Thyroid gland (tissue), 4 donors: ENCODE results near the gene GABPA. TPM values are rescaled to one million over a fixed set of nuclear protein-coding genes. Genes with fewer than 3 reads are reported as not detected.
"Not testable (repeated sequence)": the region's sequence is repeated elsewhere in the genome, so short reads cannot be mapped to it uniquely, and the experiment has no call there.

ENCODE experiments used
- DNase-seq, 2 donors: peaks; one replicate each; pipeline ENCODE4 v3.0.0-alpha.2; 2019
- H3K27ac ChIP-seq, 3 donors: fragments of 200-600 bp; sonication (generic); 1 replicate in 2 of 3; 2 replicates in 1 of 3; pipeline ENCODE4 v1.5.1; 2016 to 2019; ENCODE audit warnings: mild to moderate bottlenecking in 1 of 3, moderate library complexity in 1 of 3
- H3K27me3 ChIP-seq: fragments of 200-600 bp; sonication (generic); one replicate; pipeline ENCODE4 v1.5.1; 2019
- H3K36me3 ChIP-seq, 2 donors: fragments of 200-600 bp; sonication (generic); one replicate each; pipeline ENCODE4 v1.5.1; 2016 to 2019
- H3K4me1 ChIP-seq, 2 donors: fragments of 200-600 bp; sonication (generic); one replicate each; pipeline ENCODE4 v1.5.1; 2017 to 2019
- H3K4me3 ChIP-seq, 3 donors: fragments of 200-600 bp; sonication (generic); replicated peaks in 1 of 3; 1 replicate in 2 of 3; 2 replicates in 1 of 3; pipeline ENCODE4 v1.5.1; 2016; ENCODE audit warnings: mild to moderate bottlenecking in 1 of 3
- H3K9me3 ChIP-seq: fragments of 200-600 bp; sonication (generic); one replicate; pipeline ENCODE4 v1.5.1; 2017
- CTCF ChIP-seq, 6 experiments: fragments of 200-600 bp in 3 of 6; fragments of 450-650 bp in 3 of 6; sonication (generic) in 3 of 6; IDR thresholded peaks; one replicate each; pipeline ENCODE4 v1.5.1; 2016 to 2019; ENCODE audit warnings: antibody characterized with exemption in 6 of 6, mild to moderate bottlenecking in 2 of 6, inconsistent platforms in 1 of 6, moderate library complexity in 1 of 6
- POLR2A ChIP-seq, 2 donors: fragments of 450-650 bp; IDR thresholded peaks; one replicate each; pipeline ENCODE4 v1.6.1; 2017; ENCODE audit warnings: antibody characterized with exemption in 2 of 2, mild to moderate bottlenecking in 2 of 2, moderate library complexity in 1 of 2
- WGBS, 2 donors: methylation state at CpG; one replicate each; pipeline ENCODE4 v1.1.5; 2017; 5-methylcytosine and 5-hydroxymethylcytosine counted together
- intact Hi-C: fragments of 100-400 bp; cut with DNase I; formaldehyde crosslinking; loops from one replicate; pipeline ENCODE4 v1.15.1; 2023
- total RNA-seq, 4 donors: library from RNA; depleted of rRNA; stranded (reverse); fragments of >200 nt; gene quantifications; one replicate each; pipeline ENCODE4 v1.2.3, GENCODE V29; 2016

GABPA gene
- total RNA-seq, 4 donors from 2014 or later, result 37.3 to 39.8 (median 38.4) TPM

DNA sequence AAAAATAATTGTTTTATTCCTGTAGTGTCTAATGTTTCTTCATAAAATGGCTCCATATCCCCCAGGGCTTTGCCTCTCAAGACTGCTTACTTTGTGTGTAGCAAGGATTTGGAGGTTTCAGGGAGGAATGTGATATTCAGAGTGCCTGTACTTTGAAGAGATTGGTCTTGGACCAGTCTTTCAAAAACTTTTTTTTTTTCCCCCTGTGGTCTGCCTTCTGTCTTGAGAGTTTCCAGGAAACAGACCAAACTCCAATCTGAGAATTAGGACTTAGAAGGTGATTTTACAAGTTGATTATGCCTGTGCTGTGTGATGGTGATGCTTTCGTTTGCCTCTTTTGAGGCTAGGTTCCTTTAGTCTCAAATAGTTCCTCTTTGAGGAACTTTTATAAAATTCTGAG lies 25.9 kb downstream of the GABPA start:
- no peak for TF ChIP-seq POLR2A (IDR thresholded peaks at IDR 0.05)
- TF ChIP-seq CTCF (IDR thresholded peaks at IDR 0.05), result no peak
- DNase-seq, result no peak
- intact Hi-C loops, result no loop called here
- H3K9me3 ChIP-seq, result no peaks in the 10 kb centered on the region
- H3K36me3 ChIP-seq, result peaks cover 25 to 46% of the 10 kb centered on the region in 2 donors
- H3K4me1 ChIP-seq, result peaks cover 0 to 4% of the 10 kb centered on the region in 2 donors
- H3K27me3 ChIP-seq, result no peaks in the 10 kb centered on the region
- H3K4me3 ChIP-seq, result no peak overlapping the region
- no peak overlapping the region for H3K27ac ChIP-seq
- 95 to 97% methylated on average over 1 of the region's 1 CpG for WGBS, 2 donors

GRCh38 chr21:25764065-25764464 lies 29.3 kb downstream of the GABPA start:
- DNase-seq, result no peak
- no peak for TF ChIP-seq CTCF (IDR thresholded peaks at IDR 0.05)
- no peak overlapping the region for H3K27ac ChIP-seq
- no peaks in the 10 kb centered on the region for H3K9me3 ChIP-seq
- WGBS, 2 donors, result 97 to 98% methylated on average over 3 of the region's 3 CpGs
- intact Hi-C loops, result no loop called here
- no peak overlapping the region for H3K4me3 ChIP-seq
- no peaks in the 10 kb centered on the region for H3K27me3 ChIP-seq
- no peaks in the 10 kb centered on the region for H3K4me1 ChIP-seq
- peaks cover 17 to 44% of the 10 kb centered on the region in 2 donors for H3K36me3 ChIP-seq

DNA sequence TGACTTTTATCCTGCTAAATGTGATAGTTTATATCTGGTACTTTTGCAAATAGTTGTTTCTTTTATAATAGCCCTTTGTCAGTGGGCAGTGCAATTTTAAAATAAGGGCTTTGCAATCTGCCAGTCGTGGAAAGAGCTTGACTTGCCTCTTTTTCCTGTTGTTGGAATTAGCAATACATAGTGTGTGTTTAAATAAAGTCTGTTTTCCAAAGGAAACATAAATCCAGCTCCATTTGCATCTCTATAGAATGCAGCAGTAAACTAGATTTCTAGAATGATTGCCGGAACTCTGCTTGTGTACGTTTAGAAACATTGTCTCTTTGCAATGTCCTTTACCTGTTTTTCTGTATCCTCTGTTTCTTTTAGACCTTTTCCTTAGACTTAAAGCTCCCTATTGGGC lies 33.1 kb downstream of the GABPA start:
- no peak for DNase-seq
- TF ChIP-seq CTCF (IDR thresholded peaks at IDR 0.05) (no peak), POLR2A (IDR thresholded peaks at IDR 0.05) (no peak)
- Histone ChIP-seq H3K9me3 (no peaks in the 10 kb centered on the region), H3K4me3 (no peak overlapping the region), H3K27ac (no peak overlapping the region), H3K4me1 (no peaks in the 10 kb centered on the region), H3K36me3 (peaks cover 13 to 25% of the 10 kb centered on the region in 2 donors), H3K27me3 (no peaks in the 10 kb centered on the region)
- 87 to 89% methylated on average over 3 of the region's 3 CpGs for WGBS, 2 donors
- intact Hi-C loops, result no loop called here

DNA sequence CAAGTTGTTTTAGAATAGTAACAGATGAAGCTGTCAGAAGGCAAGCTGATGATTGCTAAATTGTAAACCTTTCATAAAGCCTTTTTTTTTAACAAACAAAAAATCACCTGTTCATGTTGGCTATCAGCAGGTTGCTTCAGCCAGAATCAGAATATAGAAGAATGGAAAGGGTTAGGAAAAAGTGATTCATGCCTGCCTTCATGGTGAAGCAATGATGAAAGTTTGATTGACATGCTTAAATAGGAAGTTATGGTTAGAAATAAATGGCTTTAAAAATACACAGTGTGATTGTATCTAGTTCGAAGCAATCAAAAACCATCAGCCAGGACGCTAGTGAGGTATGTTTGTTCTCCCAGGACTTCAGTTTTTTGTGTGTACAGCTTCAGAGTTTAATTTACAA lies 37.9 kb downstream of the GABPA start:
- TF ChIP-seq CTCF (IDR thresholded peaks at IDR 0.05) (no peak), POLR2A (IDR thresholded peaks at IDR 0.05) (no peak)
- Histone ChIP-seq H3K4me3 (no peak overlapping the region), H3K9me3 (no peaks in the 10 kb centered on the region), H3K27me3 (no peaks in the 10 kb centered on the region), H3K36me3 (no peaks in the 10 kb centered on the region), H3K27ac (no peak overlapping the region), H3K4me1 (no peaks in the 10 kb centered on the region)
- no peak for DNase-seq
- WGBS, 2 donors, result 62 to 76% methylated on average over 2 of the region's 2 CpGs
- intact Hi-C loops, result no loop called here

GRCh38 chr21:25776440-25776839 lies 41.7 kb downstream of the GABPA start:
- intact Hi-C loops, result no loop called here
- no peak overlapping the region for H3K4me3 ChIP-seq
- no peaks in the 10 kb centered on the region for H3K4me1 ChIP-seq
- no peaks in the 10 kb centered on the region for H3K27me3 ChIP-seq
- WGBS, 2 donors, result 79 to 89% methylated on average over 4 of the region's 4 CpGs
- H3K9me3 ChIP-seq, result no peaks in the 10 kb centered on the region
- DNase-seq, result no peak
- no peaks in the 10 kb centered on the region for H3K36me3 ChIP-seq
- H3K27ac ChIP-seq, result no peak overlapping the region
- TF ChIP-seq POLR2A (IDR thresholded peaks at IDR 0.05) (no peak), CTCF (IDR thresholded peaks at IDR 0.05) (no peak)

DNA sequence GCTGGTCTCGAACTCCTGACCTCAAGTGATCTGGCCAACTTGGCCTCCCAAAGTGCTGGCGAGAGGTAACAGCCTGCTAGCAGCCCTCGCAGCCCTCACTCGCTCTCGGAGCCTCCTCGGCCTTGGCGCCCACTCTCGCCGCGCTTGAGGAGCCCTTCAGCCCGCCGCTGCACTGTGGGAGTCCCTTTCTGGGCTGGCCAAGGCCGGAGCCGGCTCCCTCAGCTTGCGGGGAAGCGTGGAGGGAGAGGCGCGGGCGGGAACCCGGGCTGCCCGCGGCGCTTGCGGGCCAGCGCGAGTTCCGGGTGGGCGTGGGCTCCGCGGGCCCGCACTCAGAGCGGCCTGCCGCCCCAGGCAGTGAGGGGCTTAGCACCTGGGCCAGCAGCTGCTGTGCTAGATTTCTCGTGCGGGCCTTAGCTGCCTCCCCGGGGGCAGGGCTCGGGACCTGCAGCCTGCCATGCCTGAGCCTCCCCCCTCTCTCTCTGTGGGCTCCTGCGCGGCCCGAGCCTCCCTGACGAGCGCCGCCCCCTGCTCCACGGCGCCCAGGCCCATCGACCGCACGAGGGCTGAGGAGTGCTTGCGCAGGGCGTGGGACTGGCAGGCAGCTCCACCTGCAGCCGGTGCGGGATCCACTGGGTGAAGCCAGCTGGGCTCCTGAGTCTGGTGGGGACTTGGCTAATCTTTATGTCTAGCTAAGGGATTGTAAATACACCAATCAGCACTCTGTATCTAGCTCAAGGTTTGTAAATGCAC lies 43.5 kb downstream of the GABPA start:
- H3K27ac ChIP-seq, H3K4me3 ChIP-seq, intact Hi-C loops, H3K9me3 ChIP-seq, H3K36me3 ChIP-seq, DNase-seq, H3K27me3 ChIP-seq, H3K4me1 ChIP-seq: not testable (repeated sequence)
- WGBS, 2 donors, result 90 to 98% methylated on average over 12 to 44 of the region's 52 CpGs
